GM19397 (cell line): ENCODE data around the gene CDR2L.

Experiments
- ATAC-seq: cut with Tn5 transposase; IDR thresholded peaks from one replicate; pipeline ENCODE4 v1.9.1; 2021; ENCODE audit warnings: mild to moderate bottlenecking, moderate library complexity; ENCODE audit not compliant: unreplicated experiment

Gene CDR2L

GRCh38 chr17:74987418-74987908 is at the start of gene CDR2L:
Gene CDR2L (plus strand): TSS chr17:74987632. CDS start chr17:74988044, 412 bp downstream.
- ATAC-seq = peak; percentile 82

GRCh38 chr17:74938194-74938950 is 49.1 kb upstream of the CDR2L start:
- no peak for ATAC-seq

- ATAC-seq = no peak
Observed at GRCh38 chr17:74939534-74939933, 47.9 kb upstream of the CDR2L start.

- ATAC-seq = no peak
Observed at GRCh38 chr17:74941128-74941725, 46.2 kb upstream of the CDR2L start.

- no peak for ATAC-seq
Observed at GRCh38 chr17:74943808-74944522, 43.5 kb upstream of the CDR2L start.

- ATAC-seq = no peak
Observed at GRCh38 chr17:74945543-74945942, 41.9 kb upstream of the CDR2L start.

- no peak for ATAC-seq
Observed at GRCh38 chr17:74946641-74947040, 40.8 kb upstream of the CDR2L start.

GRCh38 chr17:74947041-74947754 is 40.2 kb upstream of the CDR2L start:
- ATAC-seq = no peak

GRCh38 chr17:74949455-74950115 is 37.8 kb upstream of the CDR2L start:
- ATAC-seq = no peak

- ATAC-seq = no peak
Observed at GRCh38 chr17:74950207-74950606, 37.2 kb upstream of the CDR2L start.

- ATAC-seq = no peak
Observed at GRCh38 chr17:74951065-74951464, 36.4 kb upstream of the CDR2L start.

- ATAC-seq = no peak
Observed at GRCh38 chr17:74951680-74952421, 35.6 kb upstream of the CDR2L start.

- no peak for ATAC-seq
Observed at GRCh38 chr17:74952431-74953133, 34.9 kb upstream of the CDR2L start.

GRCh38 chr17:74953134-74953687 is 34.2 kb upstream of the CDR2L start:
- ATAC-seq = no peak

GRCh38 chr17:74954115-74954514 is 33.3 kb upstream of the CDR2L start:
- no peak for ATAC-seq

- ATAC-seq = no peak
Observed at GRCh38 chr17:74954665-74955421, 32.6 kb upstream of the CDR2L start.

GRCh38 chr17:74956093-74956492 is 31.3 kb upstream of the CDR2L start:
- ATAC-seq = no peak
